HG02938 (cell line): ENCODE measurements around the gene IL24.
"Not testable (repeated sequence)": the region's sequence is repeated elsewhere in the genome, so short reads cannot be mapped to it uniquely, and the experiment has no call there.

Experiments used
- ATAC-seq: cut with Tn5 transposase; IDR thresholded peaks from one replicate; pipeline ENCODE4 v1.9.1; 2021; ENCODE audit warnings: mild to moderate bottlenecking, moderate library complexity; ENCODE audit not compliant: unreplicated experiment

Gene IL24, protein sequence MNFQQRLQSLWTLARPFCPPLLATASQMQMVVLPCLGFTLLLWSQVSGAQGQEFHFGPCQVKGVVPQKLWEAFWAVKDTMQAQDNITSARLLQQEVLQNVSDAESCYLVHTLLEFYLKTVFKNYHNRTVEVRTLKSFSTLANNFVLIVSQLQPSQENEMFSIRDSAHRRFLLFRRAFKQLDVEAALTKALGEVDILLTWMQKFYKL

DNA sequence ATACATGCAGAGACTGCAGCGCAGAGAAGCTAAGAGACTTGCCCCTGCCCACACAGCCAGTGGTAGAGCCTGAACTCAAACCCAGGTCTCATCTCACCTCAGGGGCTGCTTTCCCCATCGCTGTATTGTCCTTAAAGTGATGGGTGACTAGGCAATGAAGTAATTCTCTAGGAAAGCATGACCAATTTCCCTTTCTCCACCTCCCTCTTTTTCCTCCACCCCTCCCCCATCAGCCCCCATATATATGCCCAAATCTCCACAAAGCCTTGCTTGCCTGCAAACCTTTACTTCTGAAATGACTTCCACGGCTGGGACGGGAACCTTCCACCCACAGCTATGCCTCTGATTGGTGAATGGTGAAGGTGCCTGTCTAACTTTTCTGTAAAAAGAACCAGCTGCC, at the start of gene IL24:
IL24 (plus strand) TSS at position 269 of the 400 bp plus-strand sequence. CDS start 390 bp downstream, outside the sequence.
- ATAC-seq: no peak

DNA sequence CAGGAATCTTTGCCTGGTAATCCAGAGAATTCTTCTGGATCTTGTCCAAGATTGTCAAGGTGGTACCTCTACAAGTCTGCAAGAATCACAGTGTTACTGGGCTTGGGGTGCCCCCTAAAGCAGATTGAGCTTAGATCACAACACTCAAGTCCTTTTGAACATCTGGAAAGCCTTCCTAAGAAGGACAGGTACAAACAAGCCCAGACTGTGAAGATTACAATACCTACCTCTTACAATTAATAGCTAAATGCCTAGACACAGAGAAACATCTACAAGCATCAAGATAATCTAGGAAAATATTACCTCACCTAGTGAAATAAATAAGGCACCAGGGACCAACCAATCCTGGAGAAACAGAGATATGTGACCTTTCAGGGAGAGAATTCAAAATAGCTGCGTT, 49.3 kb upstream of the IL24 start:
- no peak for ATAC-seq

DNA sequence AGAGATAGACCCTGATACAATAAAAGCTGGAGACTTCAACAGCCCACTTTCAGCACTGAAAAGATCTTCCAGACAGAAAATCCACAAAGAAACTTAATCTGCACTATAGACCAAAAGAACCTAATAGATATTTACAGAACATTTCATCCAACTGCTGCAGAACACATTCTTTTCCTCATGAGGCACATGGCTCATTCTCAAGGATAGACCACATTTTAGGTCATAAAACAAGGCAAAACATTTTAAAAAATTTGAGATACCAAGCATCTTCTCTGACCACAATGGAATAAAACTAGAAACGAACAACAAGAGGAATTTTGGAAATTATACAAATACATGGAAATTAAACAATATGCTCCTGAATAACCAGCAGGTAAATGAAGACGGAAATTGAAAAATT, 46.8 kb upstream of the IL24 start:
- ATAC-seq: no peak

DNA sequence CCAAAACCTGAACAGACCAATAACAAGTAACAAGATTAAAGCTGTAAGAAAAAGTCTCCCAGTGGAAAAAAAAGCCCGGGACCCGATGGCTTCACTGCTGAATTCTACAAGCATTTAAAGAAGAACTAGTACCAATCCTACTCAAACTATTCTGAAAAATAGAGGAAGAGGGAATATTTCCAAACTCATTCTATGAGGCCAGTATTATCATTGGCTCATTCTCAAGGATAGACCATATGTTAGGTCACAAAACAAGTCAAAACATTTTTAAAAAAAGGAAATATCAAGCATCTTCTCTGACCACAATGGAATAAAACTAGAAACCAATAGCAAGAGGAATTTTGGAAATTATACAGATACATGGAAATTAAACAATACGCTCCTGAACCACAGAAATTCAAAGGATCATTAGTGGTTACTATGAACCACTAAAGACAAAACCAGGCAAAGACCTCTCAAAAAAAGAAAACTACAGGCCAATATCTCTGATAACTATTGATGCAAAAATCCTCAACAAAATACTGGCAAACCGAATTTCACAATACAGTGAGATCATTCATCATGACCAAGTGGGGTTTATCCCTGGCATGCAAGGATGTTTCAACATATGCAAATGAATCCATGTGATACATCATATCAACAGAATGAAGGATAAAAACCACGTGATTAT, 45.8 kb upstream of the IL24 start:
- ATAC-seq: no peak

DNA sequence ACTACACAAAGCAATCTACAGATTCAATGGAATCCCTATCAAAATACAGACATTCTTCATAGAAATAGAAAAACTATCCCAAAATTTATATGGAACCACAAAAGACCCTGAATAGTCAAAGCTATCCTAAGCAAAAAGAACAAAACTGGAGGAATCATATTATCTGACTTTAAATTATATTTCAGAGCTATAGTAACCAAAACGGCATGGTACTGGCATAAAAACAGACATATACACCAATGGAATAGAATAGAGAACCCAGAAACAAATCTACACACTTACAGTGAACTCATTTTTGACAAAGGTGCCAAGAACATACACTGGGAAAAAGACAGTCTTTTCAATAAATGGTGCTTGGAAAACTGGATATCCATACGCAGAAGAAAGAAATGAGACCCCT, 44.6 kb upstream of the IL24 start:
- ATAC-seq: not testable (repeated sequence)

DNA sequence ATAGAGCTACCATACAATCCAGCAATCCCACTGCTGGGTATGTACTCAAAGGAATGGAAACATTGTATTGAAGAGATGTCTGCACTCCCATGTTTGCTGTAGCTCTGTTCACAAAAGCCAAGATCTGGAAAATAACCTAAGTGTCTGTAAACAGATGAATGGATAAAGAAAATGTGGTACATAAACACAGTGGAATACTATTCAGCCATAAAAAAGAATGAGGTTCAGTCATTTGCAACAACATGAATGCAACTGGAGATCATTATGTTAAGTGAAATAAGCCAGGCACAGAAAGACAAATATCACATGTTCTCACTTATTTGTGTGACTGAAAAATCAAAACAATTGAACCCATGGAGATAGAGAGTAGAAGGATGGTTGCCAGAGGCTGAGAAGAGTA, 43.5 kb upstream of the IL24 start:
- not testable (repeated sequence) for ATAC-seq

DNA sequence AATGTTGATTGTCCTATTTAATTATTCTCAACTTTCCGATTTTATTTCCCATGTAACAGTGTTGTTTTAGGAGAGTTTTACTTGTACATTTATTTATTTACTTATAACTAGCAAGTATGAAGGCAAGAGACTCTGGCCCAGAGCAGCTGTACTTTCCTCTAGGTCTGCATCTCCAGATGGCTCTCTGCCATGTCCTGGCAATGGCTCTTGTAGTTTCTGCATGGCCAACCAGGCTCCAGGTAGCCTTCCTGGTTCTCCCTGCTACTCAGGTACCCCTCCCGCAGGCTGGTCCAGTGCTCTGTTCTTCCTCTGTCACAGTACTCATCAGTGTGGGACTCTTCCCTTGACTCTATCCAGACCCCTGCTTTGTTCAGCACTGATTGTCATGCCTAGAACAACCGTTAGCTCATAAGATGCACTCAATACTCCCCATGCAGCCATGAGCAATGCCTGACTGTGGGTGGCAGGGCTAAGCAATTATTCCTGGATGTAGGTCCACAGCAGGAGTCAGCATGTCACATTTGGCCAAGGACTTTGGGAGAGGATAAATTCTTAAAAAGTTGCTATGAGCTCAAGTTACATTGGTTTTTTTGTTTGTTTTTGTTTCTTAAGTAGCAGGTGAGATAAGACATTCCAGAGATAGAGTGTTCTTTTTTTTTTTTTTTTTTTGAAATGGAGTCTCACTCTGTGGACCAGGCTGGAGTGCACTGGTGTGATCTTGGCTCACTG, 42.7 kb upstream of the IL24 start:
- no peak for ATAC-seq

DNA sequence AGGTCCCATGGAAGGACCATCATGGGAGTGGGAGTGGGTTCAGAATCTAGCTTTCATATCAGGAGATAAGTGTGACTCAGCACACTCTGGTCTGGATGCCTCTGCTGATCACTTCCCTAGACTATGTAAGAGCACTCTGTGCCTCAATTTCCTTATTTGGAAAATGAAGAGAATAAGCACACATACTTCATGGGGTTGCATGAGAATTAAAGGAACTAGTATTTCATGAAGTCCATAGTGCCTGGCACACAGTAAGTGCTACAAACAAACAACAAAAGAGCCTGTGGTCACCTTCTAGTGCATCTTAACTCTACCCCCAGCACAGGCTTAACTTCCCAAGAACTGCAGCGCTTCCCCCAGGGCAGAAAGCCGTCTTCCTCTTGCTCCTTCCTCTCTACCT, 41.4 kb upstream of the IL24 start:
- no peak for ATAC-seq

DNA sequence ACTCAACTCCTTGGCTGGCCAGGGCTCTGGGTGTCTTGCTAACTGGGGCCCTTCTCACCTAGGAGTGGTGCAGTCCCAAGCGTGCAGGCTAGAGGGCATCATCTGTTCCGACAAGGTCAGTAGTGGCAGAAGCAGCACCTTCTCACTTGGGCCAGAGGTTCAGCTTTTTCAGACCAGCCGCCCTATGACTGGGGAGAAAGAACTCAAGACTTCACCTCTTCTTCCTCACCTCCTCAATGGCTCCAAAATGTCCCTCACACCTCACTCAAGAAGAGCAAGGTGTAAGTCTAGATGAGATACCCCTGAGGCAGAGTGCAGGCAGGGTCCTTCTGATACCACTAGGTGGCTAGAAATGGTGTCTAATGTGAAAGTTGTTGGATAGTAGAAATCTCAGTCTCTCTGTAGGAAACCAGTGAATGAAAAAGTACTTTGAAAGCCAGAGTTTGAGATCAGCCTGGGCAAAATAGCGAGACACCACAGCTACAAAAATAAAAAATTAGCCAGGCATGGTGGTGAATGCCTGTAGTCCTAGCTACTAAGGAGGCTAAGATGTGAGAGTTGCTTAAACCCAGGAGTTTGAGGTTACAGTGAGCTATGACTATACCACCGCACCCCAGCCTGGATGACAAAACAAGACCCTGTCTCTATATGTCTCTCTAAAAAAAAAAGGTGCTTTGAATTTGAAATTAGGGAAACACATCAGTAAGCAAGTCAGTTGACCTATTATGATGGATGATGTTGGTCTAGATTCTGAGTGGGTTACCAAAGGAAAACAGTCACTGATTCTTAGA, 40.4 kb upstream of the IL24 start:
- no peak for ATAC-seq

DNA sequence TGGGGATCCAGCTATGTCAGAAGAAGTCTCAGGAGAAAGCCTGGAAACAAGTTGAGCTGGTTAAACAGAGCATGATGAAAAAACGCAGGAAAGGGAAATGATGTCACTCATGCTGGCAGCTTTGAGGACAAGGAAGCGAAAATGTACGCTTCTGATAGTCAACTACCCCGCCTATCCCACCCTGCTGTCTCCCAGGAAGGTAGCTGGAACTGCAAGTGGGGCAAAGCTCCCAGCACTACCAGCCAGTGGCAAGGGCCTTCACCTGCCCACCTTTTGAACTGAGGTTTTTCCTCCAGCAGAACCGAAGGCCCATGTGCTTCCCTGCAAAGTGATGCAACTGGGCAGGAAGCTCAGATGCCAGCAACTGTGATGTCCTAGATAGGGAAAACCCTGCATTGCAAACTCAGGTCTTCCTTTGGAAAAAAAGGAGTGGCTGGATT, 38.1 kb upstream of the IL24 start:
- no peak for ATAC-seq

DNA sequence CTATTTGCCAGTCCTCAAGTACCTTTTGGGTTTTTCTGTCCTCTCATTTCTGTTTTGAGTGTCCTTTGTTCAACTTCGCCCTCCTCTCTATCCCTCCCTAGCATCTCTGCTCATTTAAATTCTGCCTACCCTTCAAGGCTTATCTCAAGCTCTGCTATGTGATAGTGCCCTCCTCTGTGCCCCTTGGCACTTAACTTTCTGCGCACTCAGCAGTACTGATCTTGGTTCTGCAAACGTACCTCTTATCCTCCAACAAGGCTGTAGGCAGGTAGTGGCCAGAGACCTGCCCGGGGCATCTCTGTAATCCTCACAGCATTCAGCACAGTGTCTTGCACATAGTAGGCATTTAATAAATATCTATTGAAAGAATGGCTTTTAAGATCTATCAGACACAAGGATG, 37.1 kb upstream of the IL24 start:
- ATAC-seq: no peak

DNA sequence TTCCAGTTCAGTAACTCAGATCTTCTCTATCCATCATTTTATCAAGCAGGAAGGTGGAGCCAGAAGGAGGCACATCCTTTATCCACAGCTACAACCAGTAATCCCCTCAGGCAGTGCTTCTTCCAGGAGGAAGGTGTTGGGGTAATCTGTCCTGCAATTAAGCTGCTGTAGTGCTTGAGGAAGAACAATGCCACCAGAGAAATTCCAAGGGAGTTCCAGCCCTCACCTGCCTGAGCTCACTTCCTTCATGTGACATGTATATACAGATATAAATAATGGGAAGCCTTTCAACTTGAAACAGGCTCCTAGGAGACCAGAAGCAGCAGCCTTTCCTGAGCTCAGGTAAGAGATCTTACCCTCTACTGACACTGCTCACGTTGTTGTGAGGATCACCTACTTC, 34.0 kb upstream of the IL24 start:
- ATAC-seq: no peak

DNA sequence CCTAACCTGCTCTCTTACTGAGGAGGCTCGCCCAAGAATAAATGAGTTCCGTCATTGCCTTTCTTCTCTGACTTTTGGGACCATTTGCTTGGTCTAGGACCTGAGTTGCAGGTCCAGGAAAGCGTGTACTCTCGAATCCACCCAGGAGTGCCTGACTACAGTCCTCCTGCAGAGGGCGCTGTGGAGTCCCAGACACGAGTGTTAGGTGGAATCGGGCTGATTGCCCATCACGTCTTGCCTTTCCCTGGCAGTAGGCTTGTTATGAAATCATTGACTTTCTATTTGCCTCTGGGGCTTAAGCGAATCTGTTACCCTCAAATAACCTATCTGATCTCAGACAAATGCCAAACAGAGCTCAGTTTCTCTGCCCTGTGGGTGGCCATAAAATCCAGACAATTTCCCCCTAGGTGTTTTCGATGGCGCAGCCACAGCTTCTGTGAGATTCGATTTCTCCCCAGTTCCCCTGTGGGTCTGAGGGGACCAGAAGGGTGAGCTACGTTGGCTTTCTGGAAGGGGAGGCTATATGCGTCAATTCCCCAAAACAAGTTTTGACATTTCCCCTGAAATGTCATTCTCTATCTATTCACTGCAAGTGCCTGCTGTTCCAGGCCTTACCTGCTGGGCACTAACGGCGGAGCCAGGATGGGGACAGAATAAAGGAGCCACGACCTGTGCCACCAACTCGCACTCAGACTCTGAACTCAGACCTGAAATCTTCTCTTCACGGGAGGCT, 32.1 kb upstream of the IL24 start, which contains the start of gene IL20:
IL20 (plus strand) TSS at position 685 of the 733 bp plus-strand sequence. CDS start 230 bp downstream, outside the sequence.
- ATAC-seq: no peak

DNA sequence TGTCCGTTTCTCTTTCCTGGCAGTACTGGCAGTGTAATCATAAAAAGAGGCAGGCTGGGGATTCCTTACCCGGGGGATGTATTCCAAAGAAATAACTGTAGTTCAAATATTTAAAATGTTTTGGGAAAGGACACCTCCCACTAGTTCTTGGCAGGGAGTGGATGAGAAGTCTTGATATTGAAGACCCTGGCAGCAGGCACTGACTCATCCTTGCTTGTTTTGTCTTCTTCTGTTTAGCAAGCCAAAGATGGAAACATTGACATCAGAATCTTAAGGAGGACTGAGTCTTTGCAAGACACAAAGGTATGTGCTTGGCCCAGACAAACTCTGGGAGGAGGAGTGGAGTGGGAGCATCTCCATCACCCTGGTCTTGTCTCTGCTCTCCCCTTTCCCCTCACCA, 31.2 kb upstream of the IL24 start:
- ATAC-seq: no peak

DNA sequence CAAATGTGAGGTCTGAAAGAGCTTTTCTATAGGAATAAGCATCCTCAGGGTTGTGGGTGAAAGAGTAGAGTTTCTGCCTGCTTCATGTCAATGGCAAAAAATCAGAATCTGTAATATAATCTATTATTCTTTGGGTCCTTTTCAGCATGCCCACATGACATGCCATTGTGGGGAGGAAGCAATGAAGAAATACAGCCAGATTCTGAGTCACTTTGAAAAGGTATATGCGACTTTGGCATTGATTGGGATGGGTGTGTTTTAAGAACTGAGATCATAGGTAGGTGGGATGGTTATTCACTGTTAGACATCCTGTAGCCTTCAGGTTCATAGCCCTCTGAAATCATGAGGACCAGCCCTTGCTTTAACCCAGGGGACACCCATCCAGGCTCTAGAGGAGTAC, 30.0 kb upstream of the IL24 start:
- no peak for ATAC-seq

DNA sequence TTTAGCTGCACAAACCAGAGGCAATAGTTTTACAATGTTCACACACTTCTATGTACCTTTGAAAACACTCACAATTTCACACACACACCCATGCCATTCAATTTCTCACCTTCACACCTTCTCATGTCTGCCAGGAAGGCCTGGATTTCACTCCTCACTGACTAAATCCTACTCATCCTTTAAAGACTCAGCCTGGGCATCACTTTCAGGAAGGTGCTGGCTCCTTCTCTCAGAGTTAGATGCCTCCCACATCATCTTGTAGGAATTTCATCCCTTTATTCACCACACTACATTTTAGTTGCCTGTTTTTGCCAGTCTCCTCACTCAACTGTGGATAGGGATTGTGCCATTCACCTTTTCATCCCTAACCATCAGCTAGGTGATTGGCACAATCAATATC, 29.5 kb upstream of the IL24 start:
- ATAC-seq: no peak

DNA sequence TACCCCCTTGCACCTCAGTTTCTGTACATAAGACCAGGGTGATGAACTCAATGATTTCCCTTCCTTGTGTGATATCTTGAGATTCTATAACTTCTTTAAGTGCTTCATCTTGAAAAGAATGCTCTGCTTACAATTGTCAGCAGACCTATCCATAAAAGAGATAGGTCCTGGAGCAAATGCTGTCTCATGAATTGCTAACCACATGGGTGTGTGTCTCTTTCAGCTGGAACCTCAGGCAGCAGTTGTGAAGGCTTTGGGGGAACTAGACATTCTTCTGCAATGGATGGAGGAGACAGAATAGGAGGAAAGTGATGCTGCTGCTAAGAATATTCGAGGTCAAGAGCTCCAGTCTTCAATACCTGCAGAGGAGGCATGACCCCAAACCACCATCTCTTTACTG, 29.0 kb upstream of the IL24 start:
- no peak for ATAC-seq

DNA sequence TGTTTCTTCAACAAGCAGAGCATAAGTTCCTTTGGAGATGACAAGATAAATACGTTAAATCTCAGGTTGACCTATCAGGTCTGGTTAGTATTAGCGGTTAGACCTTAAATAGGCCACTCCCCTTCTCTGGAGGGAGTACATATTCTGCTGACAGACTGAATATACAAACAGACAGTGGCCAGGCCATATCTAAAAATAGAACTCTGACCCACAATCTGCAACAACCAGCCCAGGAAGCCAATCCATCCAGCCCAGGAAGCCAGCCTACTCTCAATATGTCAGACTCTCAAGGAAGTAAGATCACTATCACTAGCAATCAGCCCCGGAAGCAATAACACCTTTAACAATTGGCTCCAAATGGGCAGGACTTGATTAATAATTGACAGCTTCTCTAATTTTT, 25.1 kb upstream of the IL24 start:
- ATAC-seq: no peak

DNA sequence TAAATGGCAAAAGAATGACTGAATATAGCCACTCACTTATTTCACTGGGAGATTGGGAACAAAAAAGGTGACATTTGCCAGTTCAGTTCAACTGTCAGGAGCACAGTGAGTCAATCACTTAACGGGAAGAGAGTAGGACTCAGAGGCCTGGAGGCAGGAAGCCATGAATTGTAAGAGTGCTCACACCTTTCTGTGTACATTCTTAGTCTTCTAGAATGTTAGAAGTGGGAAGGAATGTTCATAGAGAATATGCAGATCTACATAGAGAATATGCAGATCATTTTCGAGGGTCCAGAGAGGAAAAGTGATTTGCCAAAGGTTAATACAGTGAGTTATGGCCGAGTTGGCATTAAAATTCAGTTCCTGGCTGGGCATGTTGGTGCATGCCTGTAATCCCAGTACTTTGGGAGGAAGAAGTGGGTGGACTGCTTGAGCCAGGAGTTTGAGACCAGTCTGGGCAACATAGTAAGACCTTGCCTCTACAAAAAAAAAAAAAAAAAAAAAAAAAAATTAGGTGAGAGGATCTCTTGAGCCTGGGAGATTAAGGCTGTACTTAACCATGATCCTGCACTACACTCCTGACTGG, 23.5 kb upstream of the IL24 start:
- ATAC-seq: no peak

DNA sequence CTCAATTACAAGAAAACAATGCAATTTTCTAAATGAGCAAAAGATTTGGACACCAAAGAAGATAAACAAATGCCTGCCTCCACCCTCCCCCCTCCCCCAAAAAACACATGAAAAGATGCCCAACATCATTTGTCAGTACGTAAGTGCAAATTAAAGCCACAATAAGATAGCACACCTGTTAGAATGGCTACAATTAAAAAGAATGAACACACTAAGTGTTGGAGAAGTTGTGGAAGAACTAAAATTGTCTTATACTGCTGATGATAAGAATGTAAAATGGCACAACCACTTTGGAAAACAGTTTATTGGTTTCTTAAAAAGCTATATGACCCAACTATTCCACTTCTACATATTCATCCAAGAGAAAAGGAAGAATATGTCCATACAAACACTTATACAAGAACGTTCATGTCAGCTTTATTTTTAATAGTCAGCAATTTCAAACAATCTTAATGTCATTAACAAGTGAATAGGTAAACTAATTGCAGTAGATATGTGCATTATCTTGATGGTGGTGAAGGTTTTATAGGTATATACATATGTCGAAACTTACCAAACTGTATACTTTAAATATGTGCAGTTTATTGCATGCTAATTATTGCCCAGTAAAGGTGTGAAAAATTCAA, 21.4 kb upstream of the IL24 start:
- ATAC-seq: no peak
